ENCODE results near the gene NCCRP1.
"Not testable (repeated sequence)": the region's sequence is repeated elsewhere in the genome, so short reads cannot be mapped to it uniquely, and the experiment has no call there.

The NCCRP1 gene

DNA sequence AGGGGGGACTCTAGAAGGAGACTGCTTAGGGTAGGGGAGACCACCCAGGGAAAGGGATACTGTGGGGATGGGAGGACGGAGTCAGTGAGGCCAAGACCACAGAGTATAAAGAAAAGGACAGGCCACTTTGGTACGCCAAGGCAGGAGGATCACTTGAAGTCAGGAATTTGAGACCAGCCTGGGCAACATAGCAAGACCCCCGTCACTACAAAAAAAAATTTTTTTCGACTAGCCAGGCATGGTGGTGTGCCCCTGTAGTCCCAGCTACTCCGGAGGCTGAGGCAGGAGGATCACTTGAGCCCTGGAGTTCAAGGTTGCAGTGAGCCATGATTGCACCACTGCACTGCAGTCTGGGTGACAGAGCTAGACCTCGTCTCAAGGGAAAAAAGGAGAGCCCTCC is 41.4 kb downstream of the NCCRP1 start:
- no peaks in the 10 kb centered on the region for H3K4me1 ChIP-seq (ENCODE audit: insufficient read depth, poor library complexity, severe bottlenecking)
- H3K9me3 ChIP-seq (ENCODE audit: severe bottlenecking) = no peaks in the 10 kb centered on the region
- DNase-seq (ENCODE audit: low spot score) (no peak), ATAC-seq (ENCODE audit: low read depth) (no peak)
- TF ChIP-seq, protein P1, sequence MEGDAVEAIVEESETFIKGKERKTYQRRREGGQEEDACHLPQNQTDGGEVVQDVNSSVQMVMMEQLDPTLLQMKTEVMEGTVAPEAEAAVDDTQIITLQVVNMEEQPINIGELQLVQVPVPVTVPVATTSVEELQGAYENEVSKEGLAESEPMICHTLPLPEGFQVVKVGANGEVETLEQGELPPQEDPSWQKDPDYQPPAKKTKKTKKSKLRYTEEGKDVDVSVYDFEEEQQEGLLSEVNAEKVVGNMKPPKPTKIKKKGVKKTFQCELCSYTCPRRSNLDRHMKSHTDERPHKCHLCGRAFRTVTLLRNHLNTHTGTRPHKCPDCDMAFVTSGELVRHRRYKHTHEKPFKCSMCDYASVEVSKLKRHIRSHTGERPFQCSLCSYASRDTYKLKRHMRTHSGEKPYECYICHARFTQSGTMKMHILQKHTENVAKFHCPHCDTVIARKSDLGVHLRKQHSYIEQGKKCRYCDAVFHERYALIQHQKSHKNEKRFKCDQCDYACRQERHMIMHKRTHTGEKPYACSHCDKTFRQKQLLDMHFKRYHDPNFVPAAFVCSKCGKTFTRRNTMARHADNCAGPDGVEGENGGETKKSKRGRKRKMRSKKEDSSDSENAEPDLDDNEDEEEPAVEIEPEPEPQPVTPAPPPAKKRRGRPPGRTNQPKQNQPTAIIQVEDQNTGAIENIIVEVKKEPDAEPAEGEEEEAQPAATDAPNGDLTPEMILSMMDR (IDR thresholded peaks at IDR 0.05; ENCODE audit: poor library complexity, severe bottlenecking) = no peak
- H3K36me3 ChIP-seq (ENCODE audit: low read depth) = no peaks in the 10 kb centered on the region
- no peak overlapping the region for H3K27ac ChIP-seq (ENCODE audit: poor library complexity, severe bottlenecking)
- H3K27me3 ChIP-seq (ENCODE audit: insufficient read depth, poor library complexity, severe bottlenecking) = no peaks in the 10 kb centered on the region
- H3K4me3 ChIP-seq (ENCODE audit: severe bottlenecking) = no peak overlapping the region

DNA sequence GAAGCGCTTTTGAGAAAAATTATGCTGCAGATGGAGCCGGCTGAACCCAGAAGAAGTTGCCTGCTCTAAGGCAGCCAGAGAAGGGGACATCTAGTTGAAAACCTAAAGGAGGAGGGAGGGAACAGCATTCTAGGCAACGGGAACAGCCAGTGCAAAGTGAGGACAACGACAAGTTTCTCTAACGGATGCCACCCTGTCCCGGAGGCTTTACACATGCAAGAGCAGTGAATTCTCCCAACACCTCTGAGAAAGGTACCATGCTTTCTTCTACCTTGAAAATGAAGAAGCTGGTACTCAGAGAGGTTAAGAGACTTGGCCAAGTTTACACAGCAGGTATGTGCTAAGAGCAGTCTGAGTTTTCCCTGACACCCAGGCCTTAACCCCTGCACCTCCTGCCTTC is 42.2 kb downstream of the NCCRP1 start:
- Histone ChIP-seq H3K9me3 (ENCODE audit: severe bottlenecking) (no peaks in the 10 kb centered on the region), H3K27me3 (ENCODE audit: insufficient read depth, poor library complexity, severe bottlenecking) (no peaks in the 10 kb centered on the region), H3K4me3 (ENCODE audit: severe bottlenecking) (no peak overlapping the region), H3K36me3 (ENCODE audit: low read depth) (no peaks in the 10 kb centered on the region), H3K27ac (ENCODE audit: poor library complexity, severe bottlenecking) (no peak overlapping the region), H3K4me1 (ENCODE audit: insufficient read depth, poor library complexity, severe bottlenecking) (no peaks in the 10 kb centered on the region)
- TF ChIP-seq, protein P1 (IDR thresholded peaks at IDR 0.05; ENCODE audit: poor library complexity, severe bottlenecking) = no peak
- ATAC-seq (ENCODE audit: low read depth) = no peak
- DNase-seq (ENCODE audit: low spot score) = no peak

DNA sequence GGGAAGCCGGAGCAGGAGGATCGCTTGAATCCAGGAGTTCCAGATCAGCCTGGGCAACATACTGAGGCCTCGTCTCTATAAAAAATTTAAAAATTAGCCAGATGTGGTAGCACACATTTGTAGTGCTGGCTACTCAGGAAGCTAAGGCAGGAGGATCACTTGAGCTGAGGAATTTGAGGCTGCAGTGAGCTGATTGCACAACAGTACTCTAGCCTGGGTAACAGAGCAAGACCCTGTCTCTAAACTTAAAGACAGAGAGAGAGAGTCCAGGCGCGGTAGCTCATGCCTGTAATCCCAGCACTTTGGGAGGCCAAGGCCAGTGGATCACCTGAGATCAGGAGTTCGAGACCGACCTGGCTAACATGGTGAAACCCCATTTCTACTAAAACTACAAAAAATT is 43.7 kb downstream of the NCCRP1 start:
- H3K4me3 ChIP-seq (ENCODE audit: severe bottlenecking) = no peak overlapping the region
- H3K27ac ChIP-seq (ENCODE audit: poor library complexity, severe bottlenecking) = no peak overlapping the region
- H3K27me3 ChIP-seq (ENCODE audit: insufficient read depth, poor library complexity, severe bottlenecking) = no peaks in the 10 kb centered on the region
- H3K4me1 ChIP-seq (ENCODE audit: insufficient read depth, poor library complexity, severe bottlenecking) = no peaks in the 10 kb centered on the region
- ATAC-seq (ENCODE audit: low read depth) (no peak), DNase-seq (ENCODE audit: low spot score) (no peak)
- no peaks in the 10 kb centered on the region for H3K9me3 ChIP-seq (ENCODE audit: severe bottlenecking)
- H3K36me3 ChIP-seq (ENCODE audit: low read depth) = no peaks in the 10 kb centered on the region
- TF ChIP-seq, protein P1 (IDR thresholded peaks at IDR 0.05; ENCODE audit: poor library complexity, severe bottlenecking) = no peak

DNA sequence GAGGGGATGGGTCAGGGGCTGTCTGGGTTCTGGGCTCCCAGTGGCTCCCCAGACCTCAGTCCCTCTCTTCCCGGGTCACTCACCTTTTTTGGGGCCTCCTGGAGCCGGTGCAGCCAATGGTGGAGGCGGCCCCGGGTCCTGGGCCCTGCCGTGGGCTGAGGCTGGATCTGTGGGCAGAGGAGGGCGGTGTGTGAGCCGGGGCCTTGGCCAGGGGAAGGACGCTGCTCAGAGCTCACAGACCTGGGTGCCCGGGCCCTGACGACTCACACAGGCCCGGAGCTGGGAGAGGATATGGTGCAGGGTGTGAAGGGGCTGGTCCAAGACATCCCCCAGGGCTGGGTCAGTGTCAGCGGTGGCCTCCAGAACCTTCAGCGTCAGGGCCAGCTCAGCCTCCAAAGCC is 47.0 kb downstream of the NCCRP1 start:
- H3K27me3 ChIP-seq (ENCODE audit: insufficient read depth, poor library complexity, severe bottlenecking) = peaks cover 15% of the 10 kb centered on the region
- not testable (repeated sequence) for DNase-seq (ENCODE audit: low spot score); H3K9me3 ChIP-seq (ENCODE audit: severe bottlenecking); ATAC-seq (ENCODE audit: low read depth); H3K4me3 ChIP-seq (ENCODE audit: severe bottlenecking); H3K27ac ChIP-seq (ENCODE audit: poor library complexity, severe bottlenecking); H3K4me1 ChIP-seq (ENCODE audit: insufficient read depth, poor library complexity, severe bottlenecking); H3K36me3 ChIP-seq (ENCODE audit: low read depth)

DNA sequence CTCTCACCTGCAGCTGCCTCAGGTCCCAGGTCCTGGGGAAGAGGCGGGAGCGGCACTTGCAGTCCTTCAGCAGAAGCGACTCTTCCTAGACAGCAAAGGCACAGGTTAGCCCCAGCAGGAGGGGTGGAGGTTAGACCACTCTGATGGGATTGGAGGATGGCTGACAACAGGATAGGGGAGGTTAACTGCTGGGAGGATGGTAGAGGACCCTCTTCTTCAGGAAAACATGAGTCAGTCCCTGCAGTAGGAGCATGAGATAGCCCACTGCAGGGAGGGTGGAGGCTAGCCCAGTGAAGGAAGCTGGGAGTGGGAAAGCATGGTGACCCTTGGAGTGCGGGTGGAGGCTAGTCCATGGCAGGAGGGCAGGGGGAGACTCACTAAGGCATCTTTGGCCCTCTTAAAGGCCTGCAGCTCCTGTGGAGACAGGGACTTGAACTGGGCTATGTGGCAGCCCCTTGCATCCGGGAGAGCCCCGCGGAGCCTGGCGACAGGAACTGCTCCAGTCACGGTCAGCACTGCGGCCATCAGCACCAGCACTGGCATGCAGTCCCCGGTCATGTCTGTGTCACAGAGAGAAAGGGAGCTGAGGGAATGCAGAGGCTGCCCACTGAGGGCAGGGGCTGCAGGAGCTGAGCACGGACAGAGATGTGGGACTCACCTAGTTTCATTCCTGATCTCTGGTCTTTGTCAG is 47.8 kb downstream of the NCCRP1 start, which contains the start of gene IFNL3:
TSS of gene IFNL3 (minus strand) at position 597 of the 691 bp plus-strand sequence. CDS start at position 558, 39 bp downstream.
- ATAC-seq (ENCODE audit: low read depth); H3K9me3 ChIP-seq (ENCODE audit: severe bottlenecking); H3K4me3 ChIP-seq (ENCODE audit: severe bottlenecking); H3K36me3 ChIP-seq (ENCODE audit: low read depth); H3K4me1 ChIP-seq (ENCODE audit: insufficient read depth, poor library complexity, severe bottlenecking); DNase-seq (ENCODE audit: low spot score); H3K27ac ChIP-seq (ENCODE audit: poor library complexity, severe bottlenecking): not testable (repeated sequence)
- H3K27me3 ChIP-seq (ENCODE audit: insufficient read depth, poor library complexity, severe bottlenecking) = peaks cover 23% of the 10 kb centered on the region

DNA sequence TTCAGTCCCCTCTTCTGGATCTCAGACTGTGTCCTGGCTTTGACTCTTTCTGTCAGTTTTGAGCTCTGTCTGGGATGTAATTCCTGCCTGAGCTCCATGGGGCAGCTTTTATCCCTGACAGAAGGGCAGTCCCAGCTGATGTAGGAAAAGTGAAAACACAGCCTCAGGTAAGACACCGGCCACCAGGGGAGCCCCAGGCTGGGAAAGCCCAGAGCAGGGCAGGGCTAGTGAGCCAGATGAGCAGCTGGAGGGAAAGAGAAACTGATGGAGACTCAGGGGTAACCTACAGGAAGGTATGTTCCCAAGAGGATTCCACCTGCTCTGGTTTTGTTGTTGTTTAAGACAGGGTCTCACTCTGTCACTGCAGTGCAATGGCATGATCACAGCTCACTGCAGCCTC is 48.4 kb downstream of the NCCRP1 start:
- H3K4me3 ChIP-seq (ENCODE audit: severe bottlenecking); DNase-seq (ENCODE audit: low spot score); H3K9me3 ChIP-seq (ENCODE audit: severe bottlenecking); H3K4me1 ChIP-seq (ENCODE audit: insufficient read depth, poor library complexity, severe bottlenecking); H3K36me3 ChIP-seq (ENCODE audit: low read depth); H3K27ac ChIP-seq (ENCODE audit: poor library complexity, severe bottlenecking): not testable (repeated sequence)
- peak; percentile 81 for ATAC-seq (ENCODE audit: low read depth)
- peaks cover 29% of the 10 kb centered on the region for H3K27me3 ChIP-seq (ENCODE audit: insufficient read depth, poor library complexity, severe bottlenecking)

Data from RWPE2 (cell line).